KMS-11 (cell line): Measurements from ENCODE around the gene ATP8B1.

Experiments
- H2AFZ ChIP-seq: fragments of 200-600 bp; sonication (generic); 2 replicates; pipeline ENCODE4 v1.6.1; 2016; ENCODE audit warnings: antibody characterized with exemption, mixed run types, low read depth
- H3K27ac ChIP-seq: fragments of 200-600 bp; sonication (generic); 2 replicates; pipeline ENCODE4 v1.6.1; 2016; ENCODE audit warnings: mild to moderate bottlenecking, mixed run types
- H3K27me3 ChIP-seq: fragments of 200-600 bp; sonication (generic); 2 replicates; pipeline ENCODE4 v1.6.1; 2017; ENCODE audit warnings: mild to moderate bottlenecking, low read depth, mixed run types, moderate library complexity; ENCODE audit not compliant: insufficient read depth
- H3K36me3 ChIP-seq: fragments of 200-600 bp; sonication (generic); 2 replicates; pipeline ENCODE4 v1.6.1; 2017; ENCODE audit warnings: mild to moderate bottlenecking, mixed run types; ENCODE audit not compliant: insufficient read depth
- H3K4me1 ChIP-seq: fragments of 200-600 bp; sonication (generic); 2 replicates; pipeline ENCODE4 v1.6.1; 2016; ENCODE audit warnings: mild to moderate bottlenecking, low read depth, mixed run types; ENCODE audit not compliant: poor library complexity, severe bottlenecking
- H3K4me2 ChIP-seq: fragments of 200-600 bp; sonication (generic); 2 replicates; pipeline ENCODE4 v1.7.0; 2016; ENCODE audit warnings: mild to moderate bottlenecking, mixed run types
- H3K4me3 ChIP-seq: fragments of 200-600 bp; sonication (generic); IDR thresholded peaks from 2 replicates; pipeline ENCODE4 v1.6.1; 2017; ENCODE audit warnings: low read depth, low read length, mixed read lengths; ENCODE audit not compliant: insufficient read depth
- H3K79me2 ChIP-seq: fragments of 200-600 bp; sonication (generic); 2 replicates; pipeline ENCODE4 v1.6.1; 2016; ENCODE audit warnings: low read depth, mixed run types; ENCODE audit not compliant: insufficient read depth
- H3K9ac ChIP-seq: fragments of 200-600 bp; sonication (generic); 2 replicates; pipeline ENCODE4 v1.6.1; 2016; ENCODE audit warnings: mild to moderate bottlenecking, mixed run types
- H4K20me1 ChIP-seq: fragments of 200-600 bp; sonication (generic); 2 replicates; pipeline ENCODE4 v1.6.1; 2016; ENCODE audit warnings: mild to moderate bottlenecking, mixed run types; ENCODE audit not compliant: insufficient read depth
- CTCF ChIP-seq: fragments of 200-600 bp; sonication (generic); conservative IDR thresholded peaks from 2 replicates; pipeline ENCODE4 v1.6.1; 2017; ENCODE audit warnings: low read depth, mild to moderate bottlenecking, antibody characterized with exemption, low read length, moderate library complexity, mixed read lengths

ATP8B1 gene

GRCh38 chr18:57677262-57678211, 125.6 kb downstream of the ATP8B1 start:
- Histone ChIP-seq H3K36me3 (no peaks in the 10 kb centered on the region), H3K9ac (no peak overlapping the region), H3K4me3 (no peak overlapping the region), H3K79me2 (no peaks in the 10 kb centered on the region), H2AFZ (no peak overlapping the region), H3K4me2 (no peak overlapping the region), H3K4me1 (no peaks in the 10 kb centered on the region), H3K27me3 (no peaks in the 10 kb centered on the region), H4K20me1 (no peaks in the 10 kb centered on the region), H3K27ac (no peak overlapping the region)
- TF ChIP-seq CTCF, result no peak

- H4K20me1 ChIP-seq, result no peaks in the 10 kb centered on the region
- H3K79me2 ChIP-seq, result no peaks in the 10 kb centered on the region
- no peak overlapping the region for H3K9ac ChIP-seq
- H2AFZ ChIP-seq, result no peak overlapping the region
- no peak for TF ChIP-seq CTCF
- no peak overlapping the region for H3K27ac ChIP-seq
- H3K4me3 ChIP-seq, result no peak overlapping the region
- no peaks in the 10 kb centered on the region for H3K27me3 ChIP-seq
- no peak overlapping the region for H3K4me2 ChIP-seq
- no peaks in the 10 kb centered on the region for H3K36me3 ChIP-seq
- no peaks in the 10 kb centered on the region for H3K4me1 ChIP-seq
These were observed 128.2 kb downstream of the ATP8B1 start for GRCh38 chr18:57674891-57675290.

- Histone ChIP-seq H2AFZ (no peak overlapping the region), H3K4me3 (no peak overlapping the region), H3K4me1 (no peaks in the 10 kb centered on the region), H3K36me3 (no peaks in the 10 kb centered on the region), H3K27ac (no peak overlapping the region), H3K27me3 (no peaks in the 10 kb centered on the region), H3K9ac (no peak overlapping the region), H4K20me1 (no peaks in the 10 kb centered on the region), H3K79me2 (no peaks in the 10 kb centered on the region), H3K4me2 (no peak overlapping the region)
- TF ChIP-seq CTCF, result no peak
These were observed 133.1 kb downstream of the ATP8B1 start for GRCh38 chr18:57670046-57670445.

GRCh38 chr18:57668021-57668420, 135.1 kb downstream of the ATP8B1 start:
- TF ChIP-seq CTCF, result no peak
- Histone ChIP-seq H3K4me1 (no peaks in the 10 kb centered on the region), H3K27me3 (no peaks in the 10 kb centered on the region), H2AFZ (no peak overlapping the region), H3K4me3 (no peak overlapping the region), H3K36me3 (no peaks in the 10 kb centered on the region), H3K79me2 (no peaks in the 10 kb centered on the region), H4K20me1 (no peaks in the 10 kb centered on the region), H3K4me2 (no peak overlapping the region), H3K27ac (no peak overlapping the region), H3K9ac (no peak overlapping the region)
